GM21825 (cell line): ENCODE data around the gene FXYD1.

Experiments used
- ATAC-seq: cut with Tn5 transposase; IDR thresholded peaks from one replicate; pipeline ENCODE4 v1.9.1; 2021; ENCODE audit warnings: mild to moderate bottlenecking, moderate library complexity; ENCODE audit not compliant: unreplicated experiment

FXYD1 gene

GRCh38 chr19:35160629-35161433, 22.2 kb downstream of the FXYD1 start:
- ATAC-seq = no peak

- ATAC-seq = no peak
These were observed 22.8 kb downstream of the FXYD1 start for GRCh38 chr19:35161434-35161743.

GRCh38 chr19:35162471-35163326, 24.1 kb downstream of the FXYD1 start:
- ATAC-seq = no peak

- ATAC-seq = no peak
These were observed 25.8 kb downstream of the FXYD1 start for GRCh38 chr19:35164418-35164817.

GRCh38 chr19:35165200-35166058, 26.8 kb downstream of the FXYD1 start:
- ATAC-seq = no peak

- no peak for ATAC-seq
These were observed 27.8 kb downstream of the FXYD1 start for GRCh38 chr19:35166100-35167063.

- ATAC-seq = no peak
These were observed 28.9 kb downstream of the FXYD1 start for GRCh38 chr19:35167251-35168119.

- ATAC-seq = no peak
These were observed 29.6 kb downstream of the FXYD1 start for GRCh38 chr19:35168196-35168595.

GRCh38 chr19:35169221-35169995, 30.8 kb downstream of the FXYD1 start:
- ATAC-seq = no peak

- no peak for ATAC-seq
These were observed 31.9 kb downstream of the FXYD1 start for GRCh38 chr19:35170359-35171061.

GRCh38 chr19:35171730-35172129, 33.1 kb downstream of the FXYD1 start:
- no peak for ATAC-seq

- ATAC-seq = no peak
These were observed 35.6 kb downstream of the FXYD1 start for GRCh38 chr19:35174226-35174625.

GRCh38 chr19:35176181-35176570, 37.6 kb downstream of the FXYD1 start:
- ATAC-seq = no peak

GRCh38 chr19:35177377-35178274, 39.0 kb downstream of the FXYD1 start:
- no peak for ATAC-seq

GRCh38 chr19:35178701-35179100, 40.1 kb downstream of the FXYD1 start:
- ATAC-seq = no peak

GRCh38 chr19:35179830-35180229, 41.2 kb downstream of the FXYD1 start:
- no peak for ATAC-seq

GRCh38 chr19:35181387-35181786, 42.8 kb downstream of the FXYD1 start:
- no peak for ATAC-seq
